Ishikawa (cell line): Measurements from ENCODE around the gene RAB31.

Experiments
- CEBPB ChIP-seq: IDR thresholded peaks from 2 replicates; pipeline ENCODE4 v1.6.1; 2012
- CREB1 ChIP-seq: IDR thresholded peaks from 2 replicates; pipeline ENCODE4 v1.6.1; 2012; ENCODE audit warnings: low read depth
- EGR1 ChIP-seq: IDR thresholded peaks from 2 replicates; pipeline ENCODE4 v1.6.1; 2012
- EP300 ChIP-seq: IDR thresholded peaks from 2 replicates; pipeline ENCODE4 v1.6.1; 2012; ENCODE audit warnings: borderline replicate concordance
- FOXM1 ChIP-seq: IDR thresholded peaks from 2 replicates; pipeline ENCODE4 v1.6.1; 2012; ENCODE audit warnings: low read depth, borderline replicate concordance
- MAX ChIP-seq: IDR thresholded peaks from 2 replicates; pipeline ENCODE4 v1.6.1; 2012
- NFIC ChIP-seq: IDR thresholded peaks from 2 replicates; pipeline ENCODE4 v1.6.1; 2012
- RAD21 ChIP-seq: IDR thresholded peaks from 2 replicates; pipeline ENCODE4 v1.6.1; 2012; ENCODE audit warnings: low read depth
- REST ChIP-seq: IDR thresholded peaks from 2 replicates; pipeline ENCODE4 v1.6.1; 2012; ENCODE audit warnings: low read depth, mild to moderate bottlenecking
- TAF1 ChIP-seq: IDR thresholded peaks from 2 replicates; pipeline ENCODE4 v1.6.1; 2012; ENCODE audit warnings: low read depth, mild to moderate bottlenecking
- TCF12 ChIP-seq: IDR thresholded peaks from 2 replicates; pipeline ENCODE4 v1.6.1; 2012; ENCODE audit warnings: low read depth
- TEAD4 ChIP-seq: IDR thresholded peaks from 2 replicates; pipeline ENCODE4 v1.6.1; 2012
- USF1 ChIP-seq: IDR thresholded peaks from 2 replicates; pipeline ENCODE4 v1.6.1; 2012
- YY1 ChIP-seq: IDR thresholded peaks from 2 replicates; pipeline ENCODE4 v1.6.1; 2012; ENCODE audit warnings: low read depth
- ZBTB7A ChIP-seq: IDR thresholded peaks from 2 replicates; pipeline ENCODE4 v1.6.1; 2012; ENCODE audit warnings: low read depth

The RAB31 gene

GRCh38 chr18:9877655-9878014 lies 169.5 kb downstream of the RAB31 start:
- TF ChIP-seq FOXM1 (no peak), REST (no peak), EP300 (no peak), CREB1 (no peak), YY1 (no peak), TAF1 (no peak), TCF12 (no peak)

- TF ChIP-seq CEBPB (no peak), USF1 (no peak), MAX (no peak), YY1 (no peak), RAD21 (no peak), FOXM1 (no peak), TCF12 (no peak), NFIC (no peak), CREB1 (no peak)
These were observed 170.0 kb downstream of the RAB31 start for GRCh38 chr18:9878095-9878494.

GRCh38 chr18:9878783-9879242 lies 170.7 kb downstream of the RAB31 start:
- no peak for TF ChIP-seq CEBPB
- no peak for TF ChIP-seq REST
- no peak for TF ChIP-seq NFIC
- TF ChIP-seq FOXM1: no peak
- no peak for TF ChIP-seq EGR1
- no peak for TF ChIP-seq EP300
- TF ChIP-seq TAF1: no peak
- TF ChIP-seq MAX: no peak
- TF ChIP-seq CREB1: no peak
- no peak for TF ChIP-seq RAD21
- TF ChIP-seq USF1: no peak

- TF ChIP-seq MAX (no peak), ZBTB7A (no peak), NFIC (no peak), YY1 (no peak), TCF12 (no peak), EP300 (no peak), CREB1 (no peak), REST (no peak), CEBPB (no peak), FOXM1 (no peak), TEAD4 (no peak), USF1 (no peak), RAD21 (no peak), EGR1 (no peak)
These were observed 176.0 kb downstream of the RAB31 start for GRCh38 chr18:9884090-9884489.
